WERI-Rb-1 (cell line): ENCODE data around the gene ARHGEF4.

Experiments
- DNase-seq: peaks from one replicate; pipeline ENCODE4 v3.0.0-alpha.2; 2020
- H3K27ac ChIP-seq: fragments of 250-450 bp; sonication (Bioruptor Pico); 2 replicates; pipeline ENCODE4 v1.5.1; 2020; ENCODE audit warnings: mild to moderate bottlenecking, moderate library complexity
- H3K27me3 ChIP-seq: fragments of 250-450 bp; sonication (Bioruptor Pico); 2 replicates; pipeline ENCODE4 v1.5.1; 2021; ENCODE audit warnings: mild to moderate bottlenecking, low read depth, moderate library complexity; ENCODE audit not compliant: insufficient read depth, severe bottlenecking
- H3K36me3 ChIP-seq: fragments of 250-450 bp; sonication (Bioruptor Pico); 2 replicates; pipeline ENCODE4 v1.5.1; 2020; ENCODE audit warnings: mild to moderate bottlenecking, moderate library complexity
- H3K4me3 ChIP-seq: 2 replicates; pipeline ENCODE4 v1.5.1; 2011; ENCODE audit warnings: low read depth, mild to moderate bottlenecking, control low read depth, low read length
- H3K9me3 ChIP-seq: fragments of 250-450 bp; sonication (Bioruptor Pico); 2 replicates; pipeline ENCODE4 v1.5.1; 2021; ENCODE audit warnings: mild to moderate bottlenecking, moderate library complexity; ENCODE audit not compliant: severe bottlenecking
- CTCF ChIP-seq: IDR thresholded peaks from 2 replicates; pipeline ENCODE4 v1.5.1; 2011; ENCODE audit warnings: low read depth, mild to moderate bottlenecking, control low read depth, inconsistent platforms, low read length

ARHGEF4 gene

GRCh38 chr2:130949954-130950353, 113.2 kb downstream of the ARHGEF4 start:
- no peak for TF ChIP-seq CTCF

GRCh38 chr2:130951018-130951417, 114.3 kb downstream of the ARHGEF4 start:
- no peak for DNase-seq
- H3K27ac ChIP-seq = no peak overlapping the region

More at GRCh38 chr2:130949954-130950353, 113.2 kb downstream of the ARHGEF4 start:
- no peak overlapping the region for H3K4me3 ChIP-seq
- H3K27ac ChIP-seq = no peak overlapping the region
- no peaks in the 10 kb centered on the region for H3K27me3 ChIP-seq
- no peaks in the 10 kb centered on the region for H3K36me3 ChIP-seq
- no peak for DNase-seq
- peaks cover 12% of the 10 kb centered on the region for H3K9me3 ChIP-seq

GRCh38 chr2:130954873-130955272, 118.2 kb downstream of the ARHGEF4 start:
- no peaks in the 10 kb centered on the region for H3K36me3 ChIP-seq
- no peak for DNase-seq
- no peak for TF ChIP-seq CTCF
- no peaks in the 10 kb centered on the region for H3K27me3 ChIP-seq
- no peak overlapping the region for H3K27ac ChIP-seq
- no peak overlapping the region for H3K4me3 ChIP-seq
- H3K9me3 ChIP-seq = peaks cover 20% of the 10 kb centered on the region

More at GRCh38 chr2:130951018-130951417, 114.3 kb downstream of the ARHGEF4 start:
- H3K4me3 ChIP-seq = no peak overlapping the region
- peaks cover 20% of the 10 kb centered on the region for H3K9me3 ChIP-seq
- no peak for TF ChIP-seq CTCF
- H3K36me3 ChIP-seq = no peaks in the 10 kb centered on the region
- no peaks in the 10 kb centered on the region for H3K27me3 ChIP-seq

GRCh38 chr2:130957915-130958314, 121.2 kb downstream of the ARHGEF4 start:
- H3K9me3 ChIP-seq = peaks cover 20% of the 10 kb centered on the region
- no peak overlapping the region for H3K4me3 ChIP-seq
- H3K36me3 ChIP-seq = no peaks in the 10 kb centered on the region
- H3K27ac ChIP-seq = no peak overlapping the region
- peak; percentile 64 for DNase-seq
- peaks cover 2% of the 10 kb centered on the region for H3K27me3 ChIP-seq
- no peak for TF ChIP-seq CTCF

GRCh38 chr2:130963196-130963848, 126.6 kb downstream of the ARHGEF4 start:
- H3K4me3 ChIP-seq = peak overlapping the region; percentile 40
- TF ChIP-seq CTCF = no peak
- no peaks in the 10 kb centered on the region for H3K9me3 ChIP-seq
- peaks cover 15% of the 10 kb centered on the region for H3K27me3 ChIP-seq
- DNase-seq = peak; percentile 12
- H3K27ac ChIP-seq = no peak overlapping the region
- no peaks in the 10 kb centered on the region for H3K36me3 ChIP-seq
